Mesendoderm (in vitro differentiated cells): ENCODE results near the gene MCF2L2. TPM values are rescaled to one million over a fixed set of nuclear protein-coding genes. Genes with fewer than 3 reads are reported as not detected.
A peak's percentile ranks its signal among the peaks of the same experiment; 100 is the strongest.

Experiments
- DNase-seq: peaks from one replicate; pipeline ENCODE4 v3.0.0; 2013
- H2AK5ac ChIP-seq: 2 replicates; pipeline ENCODE4 v1.6.1; 2013; ENCODE audit warnings: low read length, inconsistent platforms
- H2BK120ac ChIP-seq: 2 replicates; pipeline ENCODE4 v1.6.1; 2013; ENCODE audit warnings: low read depth, mild to moderate bottlenecking, low read length, moderate library complexity, mixed read lengths
- H2BK15ac ChIP-seq: replicated peaks from 2 replicates; pipeline ENCODE4 v1.6.1; 2013; ENCODE audit warnings: low read depth, mild to moderate bottlenecking, moderate library complexity
- H2BK5ac ChIP-seq: 2 replicates; pipeline ENCODE4 v1.6.1; 2013; ENCODE audit warnings: low read length, inconsistent platforms
- H3K18ac ChIP-seq: 2 replicates; pipeline ENCODE4 v1.6.1; 2013; ENCODE audit warnings: mild to moderate bottlenecking, low read length, mixed read lengths
- H3K23ac ChIP-seq: one replicate; pipeline ENCODE4 v1.6.1; 2013; ENCODE audit warnings: low read length
- H3K27ac ChIP-seq: 2 replicates; pipeline ENCODE4 v1.5.1; 2013; ENCODE audit warnings: low read depth, mild to moderate bottlenecking, inconsistent platforms, low read length, moderate library complexity
- H3K27me3 ChIP-seq: 2 replicates; pipeline ENCODE4 v1.6.1; 2013; ENCODE audit warnings: low read length, control low read depth, mild to moderate bottlenecking, inconsistent platforms; ENCODE audit not compliant: insufficient read depth, poor library complexity
- H3K36me3 ChIP-seq: 2 replicates; pipeline ENCODE4 v1.6.1; 2013; ENCODE audit warnings: low read length, inconsistent platforms; ENCODE audit not compliant: control insufficient read depth, insufficient read depth
- H3K4ac ChIP-seq: one replicate; pipeline ENCODE4 v1.6.1; 2013; ENCODE audit warnings: low read depth, mild to moderate bottlenecking, low read length, moderate library complexity
- H3K4me1 ChIP-seq: 2 replicates; pipeline ENCODE4 v1.6.1; 2013; ENCODE audit warnings: low read depth, low read length, inconsistent platforms; ENCODE audit not compliant: control insufficient read depth
- H3K4me2 ChIP-seq: 2 replicates; pipeline ENCODE4 v1.6.1; 2013; ENCODE audit warnings: low read length
- H3K4me3 ChIP-seq: 2 replicates; pipeline ENCODE4 v1.5.1; 2013; ENCODE audit warnings: mild to moderate bottlenecking, low read length
- H3K56ac ChIP-seq: one replicate; pipeline ENCODE4 v1.6.1; 2013; ENCODE audit warnings: low read length
- H3K79me1 ChIP-seq: 2 replicates; pipeline ENCODE4 v1.6.1; 2013; ENCODE audit warnings: low read length, inconsistent platforms
- H3K79me2 ChIP-seq: 2 replicates; pipeline ENCODE4 v1.6.1; 2013; ENCODE audit warnings: mild to moderate bottlenecking, low read length; ENCODE audit not compliant: control insufficient read depth, insufficient read depth
- H3K9ac ChIP-seq: 2 replicates; pipeline ENCODE4 v1.6.1; 2013; ENCODE audit warnings: low read length, inconsistent platforms
- H4K5ac ChIP-seq: one replicate; pipeline ENCODE4 v1.6.1; 2013; ENCODE audit warnings: low read length
- H4K8ac ChIP-seq: one replicate; pipeline ENCODE4 v1.6.1; 2013; ENCODE audit warnings: low read depth, mild to moderate bottlenecking, control low read depth, low read length, moderate library complexity
- WGBS: extraction: QIAGEN DNeasy Blood & Tissue Kit; methylation state at CpG from one replicate; pipeline ENCODE4 v1.1.7; 2013; ENCODE audit warnings: low lambda C conversion rate, missing lambda C conversion rate; ENCODE audit not compliant: insufficient coverage; ENCODE audit errors: extremely low coverage; 5-methylcytosine and 5-hydroxymethylcytosine counted together
- small RNA-seq: library from polyadenylated mRNA; stranded (forward); fragments of <200 nt; extraction: miRNeasy Mini kit (QIAGEN cat#:217004); gene quantifications from one replicate; pipeline ENCODE3, GENCODE V24; 2013; ENCODE audit not compliant: insufficient read depth

The MCF2L2 gene

DNA sequence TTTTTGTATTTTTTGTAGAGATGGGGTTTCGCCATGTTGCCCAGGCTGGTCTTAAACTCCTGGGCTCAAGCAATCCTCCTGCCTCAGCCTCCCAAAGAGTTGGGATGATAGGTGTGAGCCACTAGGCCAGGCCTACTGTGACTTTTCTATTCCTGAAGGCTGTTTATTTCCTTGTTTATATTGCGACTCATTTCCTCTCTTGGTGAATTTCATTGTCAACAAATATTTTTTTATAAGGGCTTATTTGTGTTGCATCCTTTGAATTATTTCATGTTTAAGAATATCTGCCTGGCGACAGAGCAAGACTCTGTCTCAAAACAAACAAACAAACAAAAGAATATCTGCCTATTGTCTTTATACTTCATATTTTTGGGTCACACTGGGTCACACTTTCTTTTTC, 299.7 kb downstream of the MCF2L2 start:
- no peak overlapping the region for H2AK5ac ChIP-seq
- H3K18ac ChIP-seq: no peak overlapping the region
- no peak overlapping the region for H4K5ac ChIP-seq
- no peak overlapping the region for H3K4ac ChIP-seq
- no peak overlapping the region for H2BK15ac ChIP-seq
- no CpG with 5 or more reads among the region's 3 CpGs for WGBS
- H3K23ac ChIP-seq: no peak overlapping the region
- no peaks in the 10 kb centered on the region for H3K36me3 ChIP-seq
- no peak overlapping the region for H2BK5ac ChIP-seq
- no peak overlapping the region for H3K56ac ChIP-seq
- H2BK120ac ChIP-seq: no peak overlapping the region
- H3K4me1 ChIP-seq: no peaks in the 10 kb centered on the region
- H3K27me3 ChIP-seq: no peaks in the 10 kb centered on the region
- H3K4me3 ChIP-seq: no peak overlapping the region
- no peak overlapping the region for H3K4me2 ChIP-seq
- H3K27ac ChIP-seq: no peak overlapping the region
- no peak overlapping the region for H3K9ac ChIP-seq
- no peak for DNase-seq
- no peak overlapping the region for H4K8ac ChIP-seq
- no peaks in the 10 kb centered on the region for H3K79me2 ChIP-seq
- H3K79me1 ChIP-seq: no peaks in the 10 kb centered on the region

Small RNA genes within 50 kb of the gene (small RNA-seq; reads per million reads assigned to genes)
- gene RF00092: not detected
- gene RF00394: not detected
- not detected for gene RF01241
- gene RNA5SP151: not detected
- gene SNORA63D: 8.2 reads per million, percentile 83 among the genes with 10 or more reads in this experiment
